ENCODE measurements around the gene ARHGEF19.

The ARHGEF19 gene

GRCh38 chr1:16148329-16149092 lies 63.9 kb downstream of the ARHGEF19 start:
- DNase-seq (ENCODE audit: low spot score) = no peak
